GM23338 (cell line): ENCODE results near the gene RBM38. TPM values are rescaled to one million over a fixed set of nuclear protein-coding genes. Genes with fewer than 3 reads are reported as not detected.

Experiments
- ATAC-seq: fragments of 200-7000 bp; cut with Tn5 transposase; 3 replicates; pipeline ENCODE4 v1.9.1; 2020
- DNase-seq: peaks from one replicate; pipeline ENCODE4 v3.0.0-alpha.2; 2015; ENCODE audit warnings: low spot score
- H2AFZ ChIP-seq: fragments of 200-600 bp; sonication (generic); 2 replicates; pipeline ENCODE4 v1.8.0; 2016; ENCODE audit warnings: antibody characterized with exemption, mild to moderate bottlenecking, moderate library complexity
- H3F3A ChIP-seq: fragments of 200-600 bp; sonication (generic); replicated peaks from 2 replicates; pipeline ENCODE4 v1.8.0; 2017; ENCODE audit warnings: antibody characterized with exemption, mixed run types, low read depth
- H3K27ac ChIP-seq: fragments of 200-600 bp; sonication (generic); 2 replicates; pipeline ENCODE4 v1.6.1; 2016; ENCODE audit warnings: low read depth
- H3K27me3 ChIP-seq: fragments of 200-600 bp; sonication (generic); 2 replicates; pipeline ENCODE4 v1.8.0; 2016; ENCODE audit warnings: mild to moderate bottlenecking, mixed run types, moderate library complexity; ENCODE audit not compliant: insufficient read depth
- H3K36me3 ChIP-seq: fragments of 200-600 bp; sonication (generic); 2 replicates; pipeline ENCODE4 v1.8.0; 2016; ENCODE audit warnings: mild to moderate bottlenecking; ENCODE audit not compliant: insufficient read depth
- H3K4me1 ChIP-seq: fragments of 200-600 bp; sonication (generic); 2 replicates; pipeline ENCODE4 v1.8.0; 2016; ENCODE audit warnings: mild to moderate bottlenecking, moderate library complexity; ENCODE audit not compliant: insufficient read depth
- H3K4me2 ChIP-seq: fragments of 200-600 bp; sonication (generic); 2 replicates; pipeline ENCODE4 v1.7.1; 2017; ENCODE audit warnings: mixed run types
- H3K4me3 ChIP-seq: fragments of 200-600 bp; sonication (generic); 2 replicates; pipeline ENCODE4 v1.6.1; 2016; ENCODE audit warnings: mixed run types
- H3K79me2 ChIP-seq: fragments of 200-600 bp; sonication (generic); replicated peaks from 2 replicates; pipeline ENCODE4 v1.8.0; 2017; ENCODE audit warnings: mild to moderate bottlenecking; ENCODE audit not compliant: insufficient read depth
- H3K9me2 ChIP-seq: fragments of 200-600 bp; sonication (generic); 2 replicates; pipeline ENCODE4 v1.8.0; 2017; ENCODE audit not compliant: insufficient read depth
- H4K20me1 ChIP-seq: fragments of 200-600 bp; sonication (generic); replicated peaks from 2 replicates; pipeline ENCODE4 v1.8.0; 2017; ENCODE audit warnings: mild to moderate bottlenecking; ENCODE audit not compliant: insufficient read depth
- H3K27ac Mint-ChIP-seq: 2 replicates; pipeline ENCODE4 v1.8.0; 2020; ENCODE audit warnings: inconsistent platforms, mild to moderate bottlenecking, moderate library complexity, mixed read lengths
- H3K27me3 Mint-ChIP-seq: 3 replicates; pipeline ENCODE4 v1.8.0; 2022; ENCODE audit warnings: low read depth, mild to moderate bottlenecking, moderate library complexity, mixed read lengths, inconsistent platforms; ENCODE audit not compliant: insufficient read depth, poor library complexity
- H3K36me3 Mint-ChIP-seq: 3 replicates; pipeline ENCODE4 v1.8.0; 2021; ENCODE audit warnings: low read depth, mild to moderate bottlenecking, inconsistent platforms, moderate library complexity, mixed read lengths
- H3K4me1 Mint-ChIP-seq: 3 replicates; pipeline ENCODE4 v1.8.0; 2020; ENCODE audit warnings: mild to moderate bottlenecking, inconsistent platforms, mixed read lengths
- H3K4me3 Mint-ChIP-seq: 3 replicates; pipeline ENCODE4 v1.8.0; 2021; ENCODE audit warnings: moderate library complexity, mild to moderate bottlenecking, inconsistent platforms, mixed read lengths
- H3K9me3 Mint-ChIP-seq: 3 replicates; pipeline ENCODE4 v1.8.0; 2020; ENCODE audit warnings: moderate library complexity, mild to moderate bottlenecking, inconsistent platforms, mixed read lengths
- CREB1 ChIP-seq: fragments of 250-450 bp; sonication (Bioruptor Pico); IDR thresholded peaks from 2 replicates; pipeline ENCODE4 v1.5.0; 2020; ENCODE audit warnings: low read depth, mild to moderate bottlenecking, moderate library complexity
- CTCF ChIP-seq, 2 experiments: fragments of 200-600 bp in 1 of 2; sonication (generic) in 1 of 2; conservative IDR thresholded peaks; 2 replicates each; pipeline versions ENCODE4 v1.5.1 to v1.6.1; 2016 to 2017; ENCODE audit warnings: antibody characterized with exemption in 2 of 2, low read depth in 2 of 2, mild to moderate bottlenecking in 2 of 2, moderate library complexity in 1 of 2
- ETS1 ChIP-seq: IDR thresholded peaks from 2 replicates; pipeline ENCODE4 v1.6.1; 2016; ENCODE audit warnings: antibody characterized with exemption
- EZH2 ChIP-seq: fragments of 200-600 bp; sonication (generic); IDR thresholded peaks from one replicate; pipeline ENCODE4 v1.8.0; 2017; ENCODE audit warnings: antibody characterized with exemption, mild to moderate bottlenecking, low read depth; ENCODE audit not compliant: unreplicated experiment
- EZH2phosphoT487 ChIP-seq: fragments of 200-600 bp; sonication (generic); IDR thresholded peaks from one replicate; pipeline ENCODE4 v1.8.1; 2018; ENCODE audit warnings: antibody characterized with exemption; ENCODE audit not compliant: unreplicated experiment
- JUNB ChIP-seq: IDR thresholded peaks from one replicate; pipeline ENCODE4 v1.6.1; 2016; ENCODE audit warnings: antibody characterized with exemption; ENCODE audit not compliant: unreplicated experiment
- NANOG ChIP-seq: IDR thresholded peaks from 2 replicates; pipeline ENCODE4 v1.6.1; 2016; ENCODE audit warnings: antibody characterized with exemption, borderline replicate concordance
- POLR2AphosphoS5 ChIP-seq: IDR thresholded peaks from 2 replicates; pipeline ENCODE4 v1.6.1; 2016; ENCODE audit warnings: antibody characterized with exemption, low read depth
- REST ChIP-seq: IDR thresholded peaks from one replicate; pipeline ENCODE4 v1.6.1; 2018; ENCODE audit warnings: antibody characterized with exemption; ENCODE audit not compliant: unreplicated experiment
- STAT1 ChIP-seq: IDR thresholded peaks from one replicate; pipeline ENCODE4 v1.6.1; 2016; ENCODE audit warnings: antibody characterized with exemption; ENCODE audit not compliant: unreplicated experiment
- ZNF114 ChIP-seq: fragments of 250-450 bp; sonication (Bioruptor Pico); IDR thresholded peaks from 2 replicates; pipeline ENCODE4 v1.5.0; 2020; ENCODE audit warnings: mild to moderate bottlenecking, moderate library complexity
- ZNF331 ChIP-seq: fragments of 250-450 bp; sonication (Bioruptor Pico); IDR thresholded peaks from 2 replicates; pipeline ENCODE4 v1.5.0; 2020; ENCODE audit warnings: low read depth, mild to moderate bottlenecking, moderate library complexity
- ZNF462 ChIP-seq: fragments of 250-450 bp; sonication (Bioruptor Pico); IDR thresholded peaks from 2 replicates; pipeline ENCODE4 v1.5.0; 2020; ENCODE audit warnings: mild to moderate bottlenecking, moderate library complexity
- polyA plus RNA-seq: library from polyadenylated mRNA; unstranded; fragments of >200 nt; fragmentation: Nextera tagmentation; extraction: Ambion mirVana; gene quantifications from 2 replicates; pipeline ENCODE4 v1.2.1, GENCODE V29; 2016
- total RNA-seq: library from RNA; depleted of rRNA; stranded (reverse); fragments of >200 nt; shearing (Covaris generic); gene quantifications from 2 replicates; pipeline ENCODE4 v1.2.3, GENCODE V29; 2014

Gene RBM38
- total and polyA plus RNA-seq, 2 experiments from 2014 or later = 22.9 to 80.5 TPM

GRCh38 chr20:57372581-57373350 lies 18.4 kb upstream of the RBM38 start:
- peaks cover 61% of the 10 kb centered on the region for H3K36me3 ChIP-seq
- no peak overlapping the region for H3K4me2 ChIP-seq
- H3F3A ChIP-seq = no peaks in the 10 kb centered on the region
- H2AFZ ChIP-seq = no peak overlapping the region
- no peak for TF ChIP-seq JUNB
- TF ChIP-seq CTCF (conservative IDR thresholded peaks at IDR 0.05; ENCODE audit: low read depth in 2 of 2) = no peak
- TF ChIP-seq REST = no peak
- TF ChIP-seq STAT1 = no peak
- TF ChIP-seq ZNF114 (CRISPR knock-in tag) = no peak
- no peak for TF ChIP-seq CREB1
- no peak for TF ChIP-seq ZNF462
- no peak for TF ChIP-seq POLR2AphosphoS5
- no peak for TF ChIP-seq ZNF331 (CRISPR knock-in tag)
- TF ChIP-seq EZH2 = no peak
- TF ChIP-seq NANOG = no peak
- TF ChIP-seq EZH2phosphoT487 = no peak
- TF ChIP-seq ETS1 = no peak
- no peaks in the 10 kb centered on the region; the same call in 1 of the 2 replicates for H3K79me2 ChIP-seq
- DNase-seq = no peak
- Mint-ChIP-seq H3K27me3 (peaks cover 14% of the 10 kb centered on the region), H3K9me3 (no peaks in the 10 kb centered on the region), H3K4me1 (peaks cover 21% of the 10 kb centered on the region), H3K36me3 (peaks cover 94% of the 10 kb centered on the region), H3K27ac (no peak overlapping the region), H3K4me3 (no peak overlapping the region)
- H3K27me3 ChIP-seq = no peaks in the 10 kb centered on the region
- peaks cover 18% of the 10 kb centered on the region for H4K20me1 ChIP-seq
- no peaks in the 10 kb centered on the region for H3K9me2 ChIP-seq
- no peak for ATAC-seq
- no peak overlapping the region for H3K4me3 ChIP-seq
- no peak overlapping the region for H3K27ac ChIP-seq
- peaks cover 7% of the 10 kb centered on the region for H3K4me1 ChIP-seq
